ENCODE data around the gene LRP1-AS.

DNA sequence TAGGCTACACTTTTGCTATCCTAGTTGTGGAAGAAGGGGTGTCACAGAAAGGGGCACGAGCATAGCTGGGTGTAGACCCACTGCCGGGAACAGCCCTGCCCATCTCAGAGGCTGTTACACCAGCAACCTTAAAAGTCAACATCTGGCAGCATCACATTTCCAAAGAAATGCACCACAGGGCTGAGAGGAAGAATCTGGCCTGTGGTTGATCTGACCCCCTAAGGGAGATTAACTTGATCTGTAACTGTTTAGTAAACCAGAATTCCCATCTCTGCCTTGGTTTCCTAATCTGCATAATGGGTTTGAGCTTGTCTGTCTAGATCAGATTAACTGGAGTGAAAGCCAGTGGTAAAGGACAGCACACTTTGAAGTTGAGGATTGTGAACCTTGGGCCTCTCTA lies 1.3 kb downstream of the LRP1-AS start:
- TF ChIP-seq ZFP30 (CRISPR knock-in tag; IDR thresholded peaks at IDR 0.05) (no peak), CSDC2 (CRISPR knock-in tag; IDR thresholded peaks at IDR 0.05) (no peak), ZNF565 (CRISPR knock-in tag; conservative IDR thresholded peaks at IDR 0.05; ENCODE audit: low read depth) (no peak), ZFP3 (CRISPR knock-in tag; IDR thresholded peaks at IDR 0.05) (no peak), GLIS3 (CRISPR knock-in tag; IDR thresholded peaks at IDR 0.05) (no peak), ARNTL (CRISPR knock-in tag; IDR thresholded peaks at IDR 0.05; ENCODE audit: borderline replicate concordance, low read depth) (no peak), ISL1 (CRISPR knock-in tag; IDR thresholded peaks at IDR 0.05) (no peak)
- TF ChIP-seq, protein P1, sequence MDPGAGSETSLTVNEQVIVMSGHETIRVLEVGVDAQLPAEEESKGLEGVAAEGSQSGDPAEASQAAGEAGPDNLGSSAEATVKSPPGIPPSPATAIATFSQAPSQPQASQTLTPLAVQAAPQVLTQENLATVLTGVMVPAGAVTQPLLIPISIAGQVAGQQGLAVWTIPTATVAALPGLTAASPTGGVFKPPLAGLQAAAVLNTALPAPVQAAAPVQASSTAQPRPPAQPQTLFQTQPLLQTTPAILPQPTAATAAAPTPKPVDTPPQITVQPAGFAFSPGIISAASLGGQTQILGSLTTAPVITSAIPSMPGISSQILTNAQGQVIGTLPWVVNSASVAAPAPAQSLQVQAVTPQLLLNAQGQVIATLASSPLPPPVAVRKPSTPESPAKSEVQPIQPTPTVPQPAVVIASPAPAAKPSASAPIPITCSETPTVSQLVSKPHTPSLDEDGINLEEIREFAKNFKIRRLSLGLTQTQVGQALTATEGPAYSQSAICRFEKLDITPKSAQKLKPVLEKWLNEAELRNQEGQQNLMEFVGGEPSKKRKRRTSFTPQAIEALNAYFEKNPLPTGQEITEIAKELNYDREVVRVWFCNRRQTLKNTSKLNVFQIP (CRISPR knock-in tag; IDR thresholded peaks at IDR 0.05; ENCODE audit: borderline replicate concordance, low read depth): no peak

All from SK-N-SH treated with all-trans-retinoic acid at 6 μM for 48 hours (cell line).